ENCODE data around the gene CDH13.

DNA sequence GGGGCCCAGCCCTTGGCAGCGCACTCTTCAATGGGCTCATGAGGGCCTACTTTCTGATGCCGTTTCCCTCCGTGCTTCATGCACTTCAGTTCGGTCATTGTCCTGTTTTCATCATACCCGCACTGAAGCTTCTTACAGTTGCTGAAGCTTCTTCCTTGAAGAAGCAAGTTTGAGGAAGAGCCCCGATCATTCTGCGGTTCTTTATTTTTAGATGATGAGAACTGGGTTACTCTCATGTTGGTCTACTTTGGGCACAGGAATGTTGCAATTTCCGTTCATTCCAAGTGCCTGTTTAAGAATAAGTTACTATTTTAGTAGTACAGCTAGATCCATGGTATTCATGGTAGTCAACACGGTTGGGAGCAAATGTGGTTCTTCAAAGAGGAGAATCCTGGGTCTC lies 593.3 kb downstream of the CDH13 start:
- TF ChIP-seq, protein P1, sequence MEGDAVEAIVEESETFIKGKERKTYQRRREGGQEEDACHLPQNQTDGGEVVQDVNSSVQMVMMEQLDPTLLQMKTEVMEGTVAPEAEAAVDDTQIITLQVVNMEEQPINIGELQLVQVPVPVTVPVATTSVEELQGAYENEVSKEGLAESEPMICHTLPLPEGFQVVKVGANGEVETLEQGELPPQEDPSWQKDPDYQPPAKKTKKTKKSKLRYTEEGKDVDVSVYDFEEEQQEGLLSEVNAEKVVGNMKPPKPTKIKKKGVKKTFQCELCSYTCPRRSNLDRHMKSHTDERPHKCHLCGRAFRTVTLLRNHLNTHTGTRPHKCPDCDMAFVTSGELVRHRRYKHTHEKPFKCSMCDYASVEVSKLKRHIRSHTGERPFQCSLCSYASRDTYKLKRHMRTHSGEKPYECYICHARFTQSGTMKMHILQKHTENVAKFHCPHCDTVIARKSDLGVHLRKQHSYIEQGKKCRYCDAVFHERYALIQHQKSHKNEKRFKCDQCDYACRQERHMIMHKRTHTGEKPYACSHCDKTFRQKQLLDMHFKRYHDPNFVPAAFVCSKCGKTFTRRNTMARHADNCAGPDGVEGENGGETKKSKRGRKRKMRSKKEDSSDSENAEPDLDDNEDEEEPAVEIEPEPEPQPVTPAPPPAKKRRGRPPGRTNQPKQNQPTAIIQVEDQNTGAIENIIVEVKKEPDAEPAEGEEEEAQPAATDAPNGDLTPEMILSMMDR (IDR thresholded peaks at IDR 0.05; ENCODE audit: poor library complexity, severe bottlenecking), result no peak
- TF ChIP-seq POLR2AphosphoS5 (IDR thresholded peaks at IDR 0.05), result no peak
- no peak for TF ChIP-seq RAD21 (conservative IDR thresholded peaks at IDR 0.05)
- TF ChIP-seq TAF1 (IDR thresholded peaks at IDR 0.05; ENCODE audit: low read depth), result no peak

All from neural cell (in vitro differentiated cells).